HepG2 (cell line): ENCODE measurements around the gene SLC1A3.

Source experiments
- CHD4 ChIP-seq: fragments of 200-600 bp; sonication (generic); IDR thresholded peaks from 2 replicates; pipeline ENCODE4 v1.7.0; 2017; ENCODE audit warnings: mild to moderate bottlenecking, low read length, borderline replicate concordance
- CTCF ChIP-seq: sonication (generic); formaldehyde crosslinking; IDR thresholded peaks from 2 replicates; pipeline ENCODE4 v1.5.0; 2020; ENCODE audit warnings: mild to moderate bottlenecking, missing genetic modification reagents, moderate library complexity
- ELF1 ChIP-seq: sonication (generic); formaldehyde crosslinking; IDR thresholded peaks from 2 replicates; pipeline ENCODE4 v1.4.0; 2020; ENCODE audit warnings: missing genetic modification reagents
- FOXJ3 ChIP-seq: sonication (generic); formaldehyde crosslinking; IDR thresholded peaks from 2 replicates; pipeline ENCODE4 v1.4.0; 2020; ENCODE audit warnings: missing genetic modification reagents, mild to moderate bottlenecking, borderline replicate concordance
- KAT2B ChIP-seq: fragments of 150-350 bp; IDR thresholded peaks from 2 replicates; pipeline ENCODE4 v1.6.1; 2014; ENCODE audit warnings: low read depth, low read length, borderline replicate concordance
- MTF2 ChIP-seq: sonication (generic); formaldehyde crosslinking; IDR thresholded peaks from 2 replicates; pipeline ENCODE4 v1.5.0; 2020; ENCODE audit warnings: missing genetic modification reagents, borderline replicate concordance
- NCOR1 ChIP-seq: fragments of 200-600 bp; sonication (generic); IDR thresholded peaks from 2 replicates; pipeline ENCODE4 v1.7.0; 2017; ENCODE audit warnings: antibody characterized with exemption, low read length, borderline replicate concordance
- POLR2AphosphoS5 ChIP-seq: IDR thresholded peaks from 2 replicates; pipeline ENCODE4 v1.6.1; 2012; ENCODE audit warnings: low read depth, low read length
- RAD21 ChIP-seq: fragments of 450-650 bp; formaldehyde crosslinking; IDR thresholded peaks from 2 replicates; pipeline ENCODE4 v1.5.0; 2020; ENCODE audit warnings: mild to moderate bottlenecking
- REL ChIP-seq: sonication (generic); formaldehyde crosslinking; conservative IDR thresholded peaks from 2 replicates; pipeline ENCODE4 v1.8.0; 2022; ENCODE audit warnings: mild to moderate bottlenecking, missing genetic modification reagents, moderate library complexity
- SMAD1 ChIP-seq: sonication (generic); formaldehyde crosslinking; IDR thresholded peaks from 2 replicates; pipeline ENCODE4 v1.4.0; 2020; ENCODE audit warnings: missing genetic modification reagents, low read depth, mild to moderate bottlenecking, borderline replicate concordance
- SUZ12 ChIP-seq: fragments of 150-350 bp; IDR thresholded peaks from 2 replicates; pipeline ENCODE4 v1.6.1; 2014; ENCODE audit warnings: low read depth, low read length
- ZFP1 ChIP-seq: IDR thresholded peaks from 2 replicates; pipeline ENCODE4 v1.6.1; 2016
- ZNF552 ChIP-seq: sonication (generic); formaldehyde crosslinking; IDR thresholded peaks from 2 replicates; pipeline ENCODE4 v1.9.0; 2022; ENCODE audit warnings: missing genetic modification reagents, mild to moderate bottlenecking, borderline replicate concordance

DNA sequence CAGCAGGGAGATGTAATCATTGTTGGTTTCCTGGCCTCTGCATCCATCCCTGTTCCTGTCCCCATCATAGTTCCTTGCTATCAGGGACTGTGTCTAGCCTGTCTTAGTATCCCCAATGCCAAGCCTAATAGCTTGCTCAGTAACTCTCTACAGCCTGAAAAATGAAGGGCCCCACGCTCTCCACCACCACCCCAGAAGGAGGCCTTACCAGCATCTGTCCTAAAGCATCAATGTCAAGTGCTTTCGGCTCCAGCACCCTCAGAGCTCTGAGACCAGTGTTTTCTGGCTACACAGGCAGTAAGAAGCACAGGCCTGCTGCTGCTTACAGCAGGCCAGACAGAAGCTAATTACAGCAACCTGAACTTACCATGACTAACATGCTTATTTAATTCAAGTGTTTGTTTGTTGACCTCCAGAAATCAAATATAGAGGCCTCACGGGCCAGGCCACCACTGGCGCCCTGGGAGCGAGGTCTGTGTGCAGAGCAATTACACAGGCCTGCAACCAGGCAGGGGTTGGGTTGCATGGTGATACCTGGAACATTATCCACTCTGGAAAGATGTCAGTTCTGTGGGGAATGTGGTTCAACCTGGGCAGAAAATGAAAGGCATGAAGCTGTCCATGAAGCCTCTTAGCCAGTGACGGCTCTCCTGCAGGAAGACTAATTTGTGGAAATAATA lies 124.3 kb downstream of the SLC1A3 start:
- TF ChIP-seq SMAD1 (CRISPR knock-in tag) (no peak), CHD4 (no peak), POLR2AphosphoS5 (no peak), MTF2 (no peak), ELF1 (CRISPR knock-in tag) (no peak), ZNF552 (CRISPR knock-in tag) (no peak), SUZ12 (no peak), CTCF (CRISPR knock-in tag) (no peak), NCOR1 (no peak), REL (CRISPR knock-in tag) (no peak), ZFP1 (no peak), KAT2B (no peak), FOXJ3 (CRISPR knock-in tag) (no peak), RAD21 (no peak)
